Esophagus muscularis mucosa (tissue), 4 donors: ENCODE results near the gene SUV39H1. TPM values are rescaled to one million over a fixed set of nuclear protein-coding genes. Genes with fewer than 3 reads are reported as not detected.
"Not testable (repeated sequence)": the region's sequence is repeated elsewhere in the genome, so short reads cannot be mapped to it uniquely, and the experiment has no call there.

Source experiments
- DNase-seq: peaks from one replicate; pipeline ENCODE4 v3.0.0-alpha.2; 2017; ENCODE audit errors: extremely low spot score
- H3K27ac ChIP-seq, 4 donors: fragments of 200-600 bp; sonication (generic); replicated peaks in 1 of 4; 1 replicate in 3 of 4; 2 replicates in 1 of 4; pipeline ENCODE4 v1.5.1; 2016 to 2019; ENCODE audit warnings: mild to moderate bottlenecking in 1 of 4
- H3K27me3 ChIP-seq, 4 donors: fragments of 200-600 bp; sonication (generic); one replicate each; pipeline versions ENCODE4 v1.5.1 to v1.6.0; 2016 to 2019
- H3K36me3 ChIP-seq, 4 donors: fragments of 200-600 bp; sonication (generic); one replicate each; pipeline ENCODE4 v1.5.1; 2016 to 2019
- H3K4me1 ChIP-seq, 4 donors: fragments of 200-600 bp; sonication (generic); one replicate each; pipeline ENCODE4 v1.5.1; 2016 to 2019
- H3K4me3 ChIP-seq, 4 donors: fragments of 200-600 bp; sonication (generic); 1 replicate in 2 of 4; 2 replicates in 2 of 4; pipeline ENCODE4 v1.5.1; 2016 to 2019; ENCODE audit warnings: mild to moderate bottlenecking in 4 of 4, moderate library complexity in 1 of 4
- H3K9me3 ChIP-seq, 4 donors: fragments of 200-600 bp; sonication (generic); 1 replicate in 3 of 4; 2 replicates in 1 of 4; pipeline ENCODE4 v1.5.1; 2016 to 2019
- CTCF ChIP-seq, 3 experiments: fragments of 200-600 bp in 2 of 3; fragments of 450-650 bp in 1 of 3; sonication (generic) in 2 of 3; IDR thresholded peaks; one replicate each; pipeline ENCODE4 v1.5.1; 2017 to 2019; ENCODE audit warnings: antibody characterized with exemption in 3 of 3, mild to moderate bottlenecking in 2 of 3, moderate library complexity in 1 of 3
- EP300 ChIP-seq: sonication (generic); formaldehyde crosslinking; IDR thresholded peaks from one replicate; pipeline ENCODE4 v1.6.1; 2017; ENCODE audit warnings: antibody characterized with exemption
- POLR2A ChIP-seq: fragments of 450-650 bp; IDR thresholded peaks from one replicate; pipeline ENCODE4 v1.6.1; 2017; ENCODE audit warnings: antibody characterized with exemption, moderate library complexity, mild to moderate bottlenecking, low read depth
- POLR2AphosphoS5 ChIP-seq, 2 donors: sonication (generic); formaldehyde crosslinking; IDR thresholded peaks; one replicate each; pipeline ENCODE4 v1.6.1; 2017; ENCODE audit warnings: antibody characterized with exemption in 2 of 2
- WGBS: methylation state at CpG from one replicate; pipeline ENCODE4 v1.1.5; 2018; 5-methylcytosine and 5-hydroxymethylcytosine counted together
- intact Hi-C: fragments of 100-400 bp; cut with DNase I; formaldehyde crosslinking; loops from one replicate; pipeline ENCODE4 v1.15.1; 2023
- total RNA-seq, 4 donors: library from RNA; depleted of rRNA; stranded (reverse); fragments of >200 nt; gene quantifications; one replicate each; pipeline versions ENCODE4 v1.1.0 to v1.2.1, GENCODE V29; 2016

SUV39H1 gene
- 1 to 10 TPM; 2.5 to 4.5 (median 4.3) TPM for total RNA-seq

GRCh38 chrX:48696301-48696908 is at the start of gene SUV39H1:
Gene SUV39H1, plus strand, starts transcription at chrX:48696734. Its CDS starts 51 bp downstream, at chrX:48696785.
- DNase-seq, result peak; percentile 94
- Histone ChIP-seq H3K4me1 (peaks cover 7 to 20% (median 16%) of the 10 kb centered on the region in 4 donors), H3K4me3 (peak within 1 kb of the TSS; percentile 65 to 73 (median 70)), H3K27me3 (peaks cover 0 to 5% (median 0%) of the 10 kb centered on the region in 4 donors), H3K9me3 (no peaks in the 10 kb centered on the region), H3K27ac (peak within 1 kb of the TSS; percentile 87 to 92 (median 89)), H3K36me3 (peaks cover 0 to 21% (median 19%) of the 10 kb centered on the region in 4 donors)
- peak; percentile 87 to 94 for TF ChIP-seq POLR2AphosphoS5 (IDR thresholded peaks at IDR 0.05)
- peak; percentile 57 for TF ChIP-seq POLR2A
- TF ChIP-seq EP300, result no peak
- intact Hi-C loops, result no loop called here
- 46% methylated on average over 22 of the region's 66 CpGs for WGBS

GRCh38 chrX:48648336-48648751 is 48.2 kb upstream of the SUV39H1 start:
- intact Hi-C loops, result loop anchor here (10.0 kb wide), 1 partner anchor 146 kb away; no protein-coding TSS in a partner anchor
- Histone ChIP-seq H3K4me3 (no peak overlapping the region), H3K9me3 (no peaks in the 10 kb centered on the region), H3K36me3 (no peaks in the 10 kb centered on the region), H3K4me1 (peaks cover 0 to 8% (median 4%) of the 10 kb centered on the region in 4 donors), H3K27ac (peak overlapping the region in 3 of 4 donors; percentile 20 to 68 (median 31)), H3K27me3 (no peaks in the 10 kb centered on the region)
- no peak for DNase-seq
- WGBS, result 22% methylated on average over 6 of the region's 6 CpGs
- TF ChIP-seq POLR2A (no peak), CTCF (IDR thresholded peaks at IDR 0.05) (peak; percentile 33 to 47 (median 42)), POLR2AphosphoS5 (IDR thresholded peaks at IDR 0.05) (peak; percentile 18 to 20), EP300 (no peak)

GRCh38 chrX:48649102-48649501 is 47.4 kb upstream of the SUV39H1 start:
- Histone ChIP-seq H3K27ac (peak overlapping the region in 1 of 4 donors; percentile 68), H3K36me3 (no peaks in the 10 kb centered on the region), H3K4me3 (no peak overlapping the region), H3K27me3 (no peaks in the 10 kb centered on the region), H3K4me1 (peaks cover 0 to 8% (median 4%) of the 10 kb centered on the region in 4 donors), H3K9me3 (no peaks in the 10 kb centered on the region)
- TF ChIP-seq EP300 (no peak), POLR2A (no peak), POLR2AphosphoS5 (IDR thresholded peaks at IDR 0.05) (no peak), CTCF (IDR thresholded peaks at IDR 0.05) (no peak)
- no peak for DNase-seq
- intact Hi-C loops, result loop anchor here (10.0 kb wide), 1 partner anchor 146 kb away; no protein-coding TSS in a partner anchor
- WGBS, result 76% methylated on average over 3 of the region's 3 CpGs

GRCh38 chrX:48652055-48652579 is 44.4 kb upstream of the SUV39H1 start:
- intact Hi-C loops, result loop anchor here (10.0 kb wide), 1 partner anchor 53 kb away; no protein-coding TSS in a partner anchor
- not testable (repeated sequence) for H3K4me3 ChIP-seq, H3K27me3 ChIP-seq, H3K36me3 ChIP-seq, H3K9me3 ChIP-seq, DNase-seq, H3K27ac ChIP-seq, H3K4me1 ChIP-seq
- WGBS, result 71% methylated on average over 5 of the region's 5 CpGs

GRCh38 chrX:48654746-48655145 is 41.8 kb upstream of the SUV39H1 start:
- DNase-seq, H3K9me3 ChIP-seq: not testable (repeated sequence)
- intact Hi-C loops, result loop anchor here (10.0 kb wide), 1 partner anchor 50 kb away; no protein-coding TSS in a partner anchor

GRCh38 chrX:48659686-48660085 is 36.8 kb upstream of the SUV39H1 start:
- H3K36me3 ChIP-seq, H3K4me3 ChIP-seq, H3K27ac ChIP-seq, DNase-seq, H3K27me3 ChIP-seq, H3K9me3 ChIP-seq, H3K4me1 ChIP-seq: not testable (repeated sequence)
- intact Hi-C loops, result loop anchor here (10.0 kb wide), 1 partner anchor 45 kb away; no protein-coding TSS in a partner anchor
- no CpG with 5 or more reads among the region's 34 CpGs for WGBS

More at GRCh38 chrX:48654746-48655145, 41.8 kb upstream of the SUV39H1 start:
- not testable (repeated sequence) for H3K4me3 ChIP-seq, H3K27ac ChIP-seq, H3K36me3 ChIP-seq, H3K27me3 ChIP-seq, H3K4me1 ChIP-seq
- WGBS, result 74% methylated on average over 19 of the region's 19 CpGs
